ENCODE data around the gene QPCT. TPM values are rescaled to one million over a fixed set of nuclear protein-coding genes. Genes with fewer than 3 reads are reported as not detected.

Gene QPCT
- 20.7 to 24.1 TPM (median 21.2 TPM) in 5 replicates for total RNA-seq (2022; extraction: Qiagen RNA extraction; ENCODE audit: low read depth)

GRCh38 chr2:37344453-37345361 lies at the start of gene QPCT:
Gene QPCT (plus strand): TSS chr2:37344630. CDS start chr2:37344732, 102 bp downstream.

GRCh38 chr2:37324786-37325624 lies 19.4 kb upstream of the QPCT start, which contains the start of gene PRKD3:
Gene PRKD3 (minus strand): TSS chr2:37324833. CDS start chr2:37316524, 8,309 bp downstream.

Other genes starting within 250 kb of the QPCT start
- 16.8 to 27.2 TPM (median 23.7 TPM) in 5 replicates for gene EIF2AK2, start 187.7 kb upstream of the QPCT start, total RNA-seq (2022; extraction: Qiagen RNA extraction; ENCODE audit: low read depth)
- gene SULT6B1, start 156.0 kb upstream of the QPCT start, total RNA-seq (2022; extraction: Qiagen RNA extraction; ENCODE audit: low read depth) = not detected in 5 replicates
- 37.5 to 46.9 TPM (median 42.0 TPM) in 5 replicates for gene CEBPZOS, start 148.1 kb upstream of the QPCT start, total RNA-seq (2022; extraction: Qiagen RNA extraction; ENCODE audit: low read depth)
- gene CEBPZ, start 113.0 kb upstream of the QPCT start, total RNA-seq (2022; extraction: Qiagen RNA extraction; ENCODE audit: low read depth) = 67.7 to 84.8 TPM (median 72.9 TPM) in 5 replicates
- 17.9 to 22.0 TPM (median 19.4 TPM) in 5 replicates for gene NDUFAF7, start 113.0 kb upstream of the QPCT start, total RNA-seq (2022; extraction: Qiagen RNA extraction; ENCODE audit: low read depth)
- gene PRKD3, start 19.8 kb upstream of the QPCT start, total RNA-seq (2022; extraction: Qiagen RNA extraction; ENCODE audit: low read depth) = 8.3 to 16.3 TPM (median 13.2 TPM) in 5 replicates

All from A549 treated with GW870086 at 1 μM for 4 hours (cell line).